Jurkat, Clone E6-1 (cell line): ENCODE measurements around the gene PCYT1A. TPM values are rescaled to one million over a fixed set of nuclear protein-coding genes. Genes with fewer than 3 reads are reported as not detected.
A peak's percentile ranks its signal among the peaks of the same experiment; 100 is the strongest.
"Not testable (repeated sequence)": the region's sequence is repeated elsewhere in the genome, so short reads cannot be mapped to it uniquely, and the experiment has no call there.

Experiments used
- DNase-seq: peaks from one replicate; pipeline ENCODE4 v3.0.0-alpha.2; 2011; ENCODE audit warnings: low read depth, low spot score
- H3K4me3 ChIP-seq: 2 replicates; pipeline ENCODE4 v1.5.1; 2011; ENCODE audit warnings: mild to moderate bottlenecking, low read length, control low read depth, moderate library complexity
- polyA plus RNA-seq: library from polyadenylated mRNA; unstranded; fragments of >200 nt; gene quantifications from one replicate; pipeline ENCODE4 v1.2.1, GENCODE V29; 2012; ENCODE audit warnings: missing spikeins; ENCODE audit not compliant: insufficient read length, insufficient read depth

PCYT1A gene
- polyA plus RNA-seq, result 22.7 TPM

- DNase-seq, result peak; percentile 83
- H3K4me3 ChIP-seq, result peak within 1 kb of the TSS; percentile 95
Measured at GRCh38 chr3:196287440-196288140, at the start of gene PCYT1A. Gene PCYT1A, minus strand, starts transcription at chr3:196287726. Its CDS starts 17,195 bp downstream, at chr3:196270531.

- no peak overlapping the region for H3K4me3 ChIP-seq
- DNase-seq, result no peak
Measured at GRCh38 chr3:196336319-196337145, 49.0 kb upstream of the PCYT1A start.

GRCh38 chr3:196335503-196335948 lies 48.0 kb upstream of the PCYT1A start:
- H3K4me3 ChIP-seq, result no peak overlapping the region
- no peak for DNase-seq

- DNase-seq, result no peak
- H3K4me3 ChIP-seq, result no peak overlapping the region
Measured at GRCh38 chr3:196334982-196335381, 47.5 kb upstream of the PCYT1A start.

- DNase-seq, result no peak
- H3K4me3 ChIP-seq, result no peak overlapping the region
Measured at GRCh38 chr3:196332168-196332567, 44.6 kb upstream of the PCYT1A start.

GRCh38 chr3:196327405-196327804 lies 39.9 kb upstream of the PCYT1A start:
- no peak for DNase-seq
- H3K4me3 ChIP-seq, result no peak overlapping the region

GRCh38 chr3:196326936-196327335 lies 39.4 kb upstream of the PCYT1A start:
- H3K4me3 ChIP-seq, result no peak overlapping the region
- DNase-seq, result no peak

- DNase-seq, result peak; percentile 28
- no peak overlapping the region for H3K4me3 ChIP-seq
Measured at GRCh38 chr3:196323691-196324090, 36.2 kb upstream of the PCYT1A start.

GRCh38 chr3:196323016-196323415 lies 35.5 kb upstream of the PCYT1A start:
- no peak overlapping the region for H3K4me3 ChIP-seq
- no peak for DNase-seq

- H3K4me3 ChIP-seq, result no peak overlapping the region
- no peak for DNase-seq
Measured at GRCh38 chr3:196321162-196321561, 33.6 kb upstream of the PCYT1A start.

- DNase-seq, result no peak
Measured at GRCh38 chr3:196320137-196320536, 32.6 kb upstream of the PCYT1A start.

GRCh38 chr3:196317687-196318467 lies 30.4 kb upstream of the PCYT1A start, which contains the start of gene DYNLT2B:
Gene DYNLT2B, minus strand, starts transcription at chr3:196318240. Its CDS starts 88 bp downstream, at chr3:196318152.
- peak within 1 kb of the TSS; percentile 80 for H3K4me3 ChIP-seq

More at GRCh38 chr3:196320137-196320536, 32.6 kb upstream of the PCYT1A start:
- H3K4me3 ChIP-seq, result no peak overlapping the region

GRCh38 chr3:196316799-196317686 lies 29.5 kb upstream of the PCYT1A start:
- peak overlapping the region; percentile 80 for H3K4me3 ChIP-seq
- not testable (repeated sequence) for DNase-seq

More at GRCh38 chr3:196317687-196318467, 30.4 kb upstream of the PCYT1A start, which contains the start of gene DYNLT2B:
- peak; percentile 80 for DNase-seq

GRCh38 chr3:196315821-196316220 lies 28.3 kb upstream of the PCYT1A start:
- DNase-seq, result no peak

GRCh38 chr3:196314597-196314996 lies 27.1 kb upstream of the PCYT1A start:
- DNase-seq, result no peak
- H3K4me3 ChIP-seq, result no peak overlapping the region

More at GRCh38 chr3:196315821-196316220, 28.3 kb upstream of the PCYT1A start:
- H3K4me3 ChIP-seq, result no peak overlapping the region

GRCh38 chr3:196314086-196314485 lies 26.6 kb upstream of the PCYT1A start:
- DNase-seq, H3K4me3 ChIP-seq: not testable (repeated sequence)

GRCh38 chr3:196302960-196303359 lies 15.4 kb upstream of the PCYT1A start:
- H3K4me3 ChIP-seq, DNase-seq: not testable (repeated sequence)

GRCh38 chr3:196302551-196302950 lies 15.0 kb upstream of the PCYT1A start:
- H3K4me3 ChIP-seq, DNase-seq: not testable (repeated sequence)
